Astrocyte (in vitro differentiated cells and primary cell): ENCODE data around the gene ALAD. TPM values are rescaled to one million over a fixed set of nuclear protein-coding genes. Genes with fewer than 3 reads are reported as not detected.

Experiments
- DNase-seq: peaks from one replicate; pipeline ENCODE4 v3.0.0-alpha.2; 2010; ENCODE audit warnings: low read depth
- FAIRE-seq: peaks from 2 replicates; lab custom pipeline; 2011; peaks lifted over from hg19 to GRCh38; lab: Jason Lieb, UNC
- H2AFZ ChIP-seq: 2 replicates; pipeline ENCODE4 v1.6.0; 2012; ENCODE audit warnings: low read depth, low read length, inconsistent platforms
- H3K27ac ChIP-seq: 2 replicates; pipeline ENCODE4 v1.5.1; 2011; ENCODE audit warnings: low read depth, low read length, inconsistent platforms
- H3K27me3 ChIP-seq: 2 replicates; pipeline ENCODE4 v1.6.0; 2011; ENCODE audit warnings: low read length, inconsistent platforms; ENCODE audit not compliant: insufficient read depth
- H3K36me3 ChIP-seq: 2 replicates; pipeline ENCODE4 v1.5.1; 2011; ENCODE audit warnings: low read length, inconsistent platforms; ENCODE audit not compliant: insufficient read depth
- H3K4me1 ChIP-seq: 2 replicates; pipeline ENCODE4 v1.5.1; 2011; ENCODE audit warnings: low read length, inconsistent platforms; ENCODE audit not compliant: insufficient read depth
- H3K4me2 ChIP-seq: 2 replicates; pipeline ENCODE4 v1.6.0; 2012; ENCODE audit warnings: low read length, inconsistent platforms
- H3K4me3 ChIP-seq: 2 replicates; pipeline ENCODE4 v1.5.1; 2011; ENCODE audit warnings: low read depth, mild to moderate bottlenecking, low read length, inconsistent platforms; ENCODE audit not compliant: insufficient read depth
- H3K79me2 ChIP-seq: 2 replicates; pipeline ENCODE4 v1.6.0; 2012; ENCODE audit warnings: mild to moderate bottlenecking, low read length, inconsistent platforms; ENCODE audit not compliant: insufficient read depth
- H3K9ac ChIP-seq: 2 replicates; pipeline ENCODE4 v1.6.0; 2012; ENCODE audit warnings: mild to moderate bottlenecking, low read length, inconsistent platforms
- H3K9me3 ChIP-seq: 2 replicates; pipeline ENCODE4 v1.5.1; 2012; ENCODE audit warnings: low read depth, mild to moderate bottlenecking, low read length, inconsistent platforms; ENCODE audit not compliant: insufficient read depth
- H4K20me1 ChIP-seq: 2 replicates; pipeline ENCODE4 v1.6.0; 2012; ENCODE audit warnings: low read length, inconsistent platforms; ENCODE audit not compliant: insufficient read depth
- H3K27ac Mint-ChIP-seq: one replicate; pipeline ENCODE4 v1.8.0; 2021; ENCODE audit warnings: mild to moderate bottlenecking, mixed read lengths; ENCODE audit not compliant: unreplicated experiment
- H3K27me3 Mint-ChIP-seq: one replicate; pipeline ENCODE4 v1.8.0; 2021; ENCODE audit warnings: low read depth, mixed read lengths; ENCODE audit not compliant: unreplicated experiment
- H3K36me3 Mint-ChIP-seq: one replicate; pipeline ENCODE4 v1.8.0; 2021; ENCODE audit warnings: low read depth, mixed read lengths; ENCODE audit not compliant: unreplicated experiment
- H3K4me1 Mint-ChIP-seq: one replicate; pipeline ENCODE4 v1.8.0; 2021; ENCODE audit warnings: low read depth, mixed read lengths; ENCODE audit not compliant: unreplicated experiment
- H3K4me3 Mint-ChIP-seq: one replicate; pipeline ENCODE4 v1.8.0; 2021; ENCODE audit warnings: mild to moderate bottlenecking, moderate library complexity, mixed read lengths; ENCODE audit not compliant: unreplicated experiment
- H3K9me3 Mint-ChIP-seq: one replicate; pipeline ENCODE4 v1.8.0; 2021; ENCODE audit warnings: mild to moderate bottlenecking, mixed read lengths; ENCODE audit not compliant: unreplicated experiment
- EZH2 ChIP-seq: IDR thresholded peaks from 2 replicates; pipeline ENCODE4 v1.6.1; 2012; ENCODE audit warnings: mild to moderate bottlenecking, low read length, inconsistent platforms; ENCODE audit not compliant: insufficient read depth
- total RNA-seq: library from RNA; stranded (reverse); gene quantifications from 2 replicates; pipeline ENCODE4 v1.2.1, GENCODE V29; 2021
- TF ChIP-seq, protein P1 (sequence below): IDR thresholded peaks from 2 replicates; pipeline ENCODE4 v1.5.1; 2011; ENCODE audit warnings: low read depth, mild to moderate bottlenecking, inconsistent platforms, low read length, moderate library complexity; ENCODE audit not compliant: insufficient read depth

The ALAD gene
- total RNA-seq, 1 donor from 2014 or later: 20.7 TPM

DNA sequence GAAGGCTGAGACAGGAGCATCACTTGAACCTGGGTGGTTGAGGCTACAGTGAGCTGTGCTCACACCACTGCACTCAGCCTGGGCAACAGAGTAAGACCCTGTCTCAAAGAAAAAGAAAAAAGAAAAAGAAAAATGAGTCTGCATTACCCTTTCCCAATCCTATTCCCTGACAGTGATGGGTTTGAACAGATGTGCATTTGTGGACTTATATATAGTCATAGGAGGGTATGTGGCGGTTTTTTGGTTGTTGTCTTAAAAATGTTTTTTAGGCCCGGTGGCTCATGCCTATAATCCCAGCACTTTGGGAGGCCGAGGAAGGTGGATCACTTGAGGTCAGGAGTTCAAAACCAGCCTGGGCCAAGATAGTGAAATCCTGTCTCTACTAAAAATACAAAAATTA is 37.7 kb downstream of the ALAD start:
- FAIRE-seq (no peak), DNase-seq (no peak)
- peaks cover 16% of the 10 kb centered on the region for H3K27me3 ChIP-seq
- no peak overlapping the region for H3K4me3 ChIP-seq
- no peaks in the 10 kb centered on the region for H3K9me3 ChIP-seq
- H3K9me3 Mint-ChIP-seq: no peaks in the 10 kb centered on the region
- H3K9ac ChIP-seq: no peak overlapping the region
- H3K4me1 Mint-ChIP-seq: peaks cover 4% of the 10 kb centered on the region
- no peak overlapping the region for H3K27ac ChIP-seq
- H3K36me3 Mint-ChIP-seq: no peaks in the 10 kb centered on the region
- H3K79me2 ChIP-seq: no peaks in the 10 kb centered on the region
- H3K4me3 Mint-ChIP-seq: no peak overlapping the region
- no peaks in the 10 kb centered on the region for H3K36me3 ChIP-seq
- no peaks in the 10 kb centered on the region for H4K20me1 ChIP-seq
- no peak overlapping the region for H3K27ac Mint-ChIP-seq
- TF ChIP-seq EZH2: no peak
- TF ChIP-seq, protein P1, sequence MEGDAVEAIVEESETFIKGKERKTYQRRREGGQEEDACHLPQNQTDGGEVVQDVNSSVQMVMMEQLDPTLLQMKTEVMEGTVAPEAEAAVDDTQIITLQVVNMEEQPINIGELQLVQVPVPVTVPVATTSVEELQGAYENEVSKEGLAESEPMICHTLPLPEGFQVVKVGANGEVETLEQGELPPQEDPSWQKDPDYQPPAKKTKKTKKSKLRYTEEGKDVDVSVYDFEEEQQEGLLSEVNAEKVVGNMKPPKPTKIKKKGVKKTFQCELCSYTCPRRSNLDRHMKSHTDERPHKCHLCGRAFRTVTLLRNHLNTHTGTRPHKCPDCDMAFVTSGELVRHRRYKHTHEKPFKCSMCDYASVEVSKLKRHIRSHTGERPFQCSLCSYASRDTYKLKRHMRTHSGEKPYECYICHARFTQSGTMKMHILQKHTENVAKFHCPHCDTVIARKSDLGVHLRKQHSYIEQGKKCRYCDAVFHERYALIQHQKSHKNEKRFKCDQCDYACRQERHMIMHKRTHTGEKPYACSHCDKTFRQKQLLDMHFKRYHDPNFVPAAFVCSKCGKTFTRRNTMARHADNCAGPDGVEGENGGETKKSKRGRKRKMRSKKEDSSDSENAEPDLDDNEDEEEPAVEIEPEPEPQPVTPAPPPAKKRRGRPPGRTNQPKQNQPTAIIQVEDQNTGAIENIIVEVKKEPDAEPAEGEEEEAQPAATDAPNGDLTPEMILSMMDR: no peak
- H3K27me3 Mint-ChIP-seq: peaks cover 14% of the 10 kb centered on the region
- H3K4me1 ChIP-seq: peaks cover 4% of the 10 kb centered on the region
- no peak overlapping the region for H3K4me2 ChIP-seq
- no peak overlapping the region for H2AFZ ChIP-seq

DNA sequence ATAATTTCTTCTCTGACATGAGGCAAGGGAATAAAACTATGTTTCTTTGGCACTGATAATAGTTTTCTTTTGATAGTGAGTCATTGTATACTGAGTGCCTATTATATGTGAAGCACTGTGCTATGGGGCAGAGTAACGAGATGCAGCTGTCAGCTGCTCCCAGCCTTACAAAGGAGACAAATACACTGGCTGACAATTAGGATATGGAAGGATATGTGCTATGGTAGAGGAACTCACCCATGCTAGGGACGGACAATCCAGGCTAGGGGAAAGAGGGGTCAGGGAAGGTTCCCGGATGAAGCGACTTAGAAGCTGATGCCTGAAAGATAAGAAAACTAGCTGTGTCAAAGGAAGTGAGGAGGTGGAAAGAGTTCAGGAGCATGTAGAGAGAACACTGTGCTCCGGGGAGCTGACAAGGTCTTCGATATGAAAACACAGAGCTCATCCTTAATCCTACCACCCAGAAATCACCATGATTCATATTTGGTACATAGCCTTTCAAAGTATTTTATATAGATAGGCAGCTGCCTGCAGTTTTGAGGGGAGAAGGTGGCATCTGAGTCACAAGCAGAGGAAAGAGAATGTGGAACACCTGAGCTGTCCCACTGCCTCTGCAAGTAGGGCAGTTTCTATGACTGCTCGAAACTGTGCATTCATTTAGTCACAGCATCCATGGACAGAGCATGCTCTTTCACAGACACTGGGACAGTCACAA is 39.6 kb downstream of the ALAD start:
- Histone ChIP-seq H3K9ac (no peak overlapping the region), H3K4me1 (peaks cover 4% of the 10 kb centered on the region), H2AFZ (no peak overlapping the region), H4K20me1 (no peaks in the 10 kb centered on the region), H3K36me3 (no peaks in the 10 kb centered on the region), H3K27ac (no peak overlapping the region), H3K79me2 (no peaks in the 10 kb centered on the region), H3K27me3 (peaks cover 24% of the 10 kb centered on the region), H3K4me2 (no peak overlapping the region), H3K4me3 (no peak overlapping the region), H3K9me3 (no peaks in the 10 kb centered on the region)
- Mint-ChIP-seq H3K27ac (no peak overlapping the region), H3K36me3 (no peaks in the 10 kb centered on the region), H3K9me3 (no peaks in the 10 kb centered on the region), H3K27me3 (peaks cover 14% of the 10 kb centered on the region), H3K4me3 (no peak overlapping the region), H3K4me1 (peaks cover 4% of the 10 kb centered on the region)
- no peak for FAIRE-seq
- DNase-seq: peak; percentile 31
- no peak for TF ChIP-seq EZH2
- TF ChIP-seq, protein P1: no peak

DNA sequence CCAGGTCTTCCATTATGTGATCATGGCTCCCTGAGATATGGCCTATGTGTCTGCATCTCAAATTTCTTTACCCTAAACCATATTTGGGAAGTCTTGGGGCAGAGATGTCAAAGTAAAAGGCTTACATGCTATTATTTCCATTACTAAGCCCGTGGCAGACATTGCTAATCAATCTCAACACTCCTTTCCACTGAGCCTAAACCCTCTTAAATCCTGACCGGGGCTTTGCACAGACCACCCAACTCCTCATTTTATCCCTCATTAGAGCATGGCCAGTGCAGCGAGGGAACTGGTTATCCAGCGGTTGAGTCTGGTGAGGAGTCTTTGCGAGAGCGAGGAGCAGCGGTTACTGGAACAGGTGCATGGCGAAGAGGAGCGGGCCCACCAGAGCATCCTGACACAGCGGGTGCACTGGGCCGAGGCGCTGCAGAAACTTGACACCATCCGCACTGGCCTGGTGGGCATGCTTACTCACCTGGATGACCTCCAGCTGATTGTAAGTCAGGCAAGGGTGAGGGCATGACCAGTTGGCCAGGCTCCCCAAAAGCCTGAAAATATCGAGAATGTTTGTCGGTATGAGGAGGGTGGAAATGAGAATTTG is 40.7 kb downstream of the ALAD start:
- Histone ChIP-seq H3K27ac (no peak overlapping the region), H3K4me1 (peaks cover 4% of the 10 kb centered on the region), H2AFZ (no peak overlapping the region), H3K27me3 (peaks cover 31% of the 10 kb centered on the region), H3K36me3 (no peaks in the 10 kb centered on the region), H4K20me1 (no peaks in the 10 kb centered on the region), H3K9ac (no peak overlapping the region), H3K4me2 (no peak overlapping the region), H3K4me3 (no peak overlapping the region), H3K79me2 (no peaks in the 10 kb centered on the region), H3K9me3 (no peaks in the 10 kb centered on the region)
- H3K27me3 Mint-ChIP-seq: peaks cover 14% of the 10 kb centered on the region
- FAIRE-seq (no peak), DNase-seq (no peak)
- H3K9me3 Mint-ChIP-seq: no peaks in the 10 kb centered on the region
- no peak for TF ChIP-seq EZH2
- TF ChIP-seq, protein P1: no peak
- no peaks in the 10 kb centered on the region for H3K36me3 Mint-ChIP-seq
- peaks cover 4% of the 10 kb centered on the region for H3K4me1 Mint-ChIP-seq
- H3K4me3 Mint-ChIP-seq: no peak overlapping the region
- H3K27ac Mint-ChIP-seq: no peak overlapping the region
